H1 (cell line): ENCODE measurements around the gene FLT1. TPM values are rescaled to one million over a fixed set of nuclear protein-coding genes. Genes with fewer than 3 reads are reported as not detected.

Experiments
- CTCF ChIA-PET: fragments of 300-600 bp; sonication (Branson Sonifier 250); formaldehyde crosslinking; loops from one replicate; lab custom pipeline; 2021; ENCODE audit not compliant: partially characterized antibody; lab: Charles Lee
- POLR2A ChIA-PET: fragments of 300-600 bp; sonication (Branson Sonifier 250); formaldehyde crosslinking; loops from one replicate; lab custom pipeline; 2021; ENCODE audit warnings: inconsistent platforms; ENCODE audit not compliant: partially characterized antibody; lab: Charles Lee
- DNase-seq, 2 experiments: peaks; one replicate each; pipeline versions ENCODE4 v3.0.0 to v3.0.0-alpha.2; 2010 to 2022; ENCODE audit warnings: low spot score in 2 of 2, low read depth in 1 of 2, mixed read lengths in 1 of 2
- FAIRE-seq: peaks from 2 replicates; lab custom pipeline; 2011; peaks lifted over from hg19 to GRCh38; lab: Jason Lieb, UNC
- H2AFZ ChIP-seq: 2 replicates; pipeline ENCODE4 v1.8.1; 2012; ENCODE audit warnings: low read length, inconsistent platforms
- H2AK5ac ChIP-seq: 2 replicates; pipeline ENCODE4 v1.6.1; 2013; ENCODE audit warnings: low read depth, low read length
- H2BK120ac ChIP-seq: replicated peaks from 2 replicates; pipeline ENCODE3; 2013; ENCODE audit warnings: low read depth, low read length, inconsistent platforms
- H2BK12ac ChIP-seq: 2 replicates; pipeline ENCODE4 v1.6.1; 2013; ENCODE audit warnings: low read depth, low read length
- H2BK15ac ChIP-seq: 2 replicates; pipeline ENCODE4 v1.6.1; 2013; ENCODE audit warnings: low read length
- H2BK20ac ChIP-seq: 2 replicates; pipeline ENCODE4 v1.6.1; 2013; ENCODE audit warnings: low read length
- H2BK5ac ChIP-seq: 2 replicates; pipeline ENCODE4 v1.6.1; 2013; ENCODE audit warnings: low read depth, low read length
- H3K14ac ChIP-seq: 2 replicates; pipeline ENCODE4 v1.6.1; 2013; ENCODE audit warnings: inconsistent platforms; ENCODE audit not compliant: insufficient read length
- H3K18ac ChIP-seq: 2 replicates; pipeline ENCODE4 v1.6.1; 2013; ENCODE audit warnings: low read length; ENCODE audit errors: extremely low read depth
- H3K23ac ChIP-seq: 2 replicates; pipeline ENCODE4 v1.6.1; 2013; ENCODE audit warnings: inconsistent platforms; ENCODE audit not compliant: insufficient read length
- H3K23me2 ChIP-seq: 2 replicates; pipeline ENCODE4 v1.6.1; 2013; ENCODE audit warnings: low read depth, low read length
- H3K27ac ChIP-seq: 2 replicates; pipeline ENCODE4 v1.6.1; 2011; ENCODE audit warnings: low read depth, low read length, inconsistent platforms
- H3K27me3 ChIP-seq, 4 experiments: replicated peaks in 1 of 4; 1 replicate in 1 of 4; 2 replicates in 3 of 4; pipeline versions ENCODE4 v1.6.1 to v1.8.1; 2011 to 2013; ENCODE audit warnings: low read length in 3 of 4, mild to moderate bottlenecking in 3 of 4, inconsistent platforms in 2 of 4, mixed read lengths in 2 of 4, moderate library complexity in 1 of 4; ENCODE audit not compliant: control insufficient read depth in 3 of 4, insufficient read depth in 3 of 4; ENCODE audit errors: extremely low read depth in 1 of 4
- H3K36me3 ChIP-seq, 4 experiments: 2 replicates each; pipeline versions ENCODE4 v1.6.1 to v1.8.1; 2011 to 2013; ENCODE audit warnings: mild to moderate bottlenecking in 4 of 4, low read length in 3 of 4, moderate library complexity in 2 of 4, control low read depth in 1 of 4, inconsistent platforms in 1 of 4; ENCODE audit not compliant: insufficient read depth in 4 of 4, control insufficient read depth in 2 of 4
- H3K4ac ChIP-seq: replicated peaks from 2 replicates; pipeline ENCODE3; 2013; ENCODE audit warnings: low read length, low read depth, mixed read lengths, inconsistent platforms; ENCODE audit not compliant: insufficient read length
- H3K4me1 ChIP-seq, 4 experiments: replicated peaks in 1 of 4; 1 replicate in 1 of 4; 2 replicates in 3 of 4; pipeline versions ENCODE4 v1.6.1 to v1.8.1; 2011 to 2013; ENCODE audit warnings: low read length in 3 of 4, inconsistent platforms in 2 of 4, mixed read lengths in 1 of 4; ENCODE audit not compliant: insufficient read depth in 4 of 4, control insufficient read depth in 3 of 4
- H3K4me2 ChIP-seq, 2 experiments: 2 replicates each; pipeline versions ENCODE4 v1.6.1 to v1.8.1; 2011 to 2013; ENCODE audit warnings: low read depth in 2 of 2, low read length in 2 of 2, control low read depth in 1 of 2, inconsistent platforms in 1 of 2, mild to moderate bottlenecking in 1 of 2; ENCODE audit not compliant: insufficient read depth in 1 of 2
- H3K4me3 ChIP-seq, 4 experiments: fragments of 200-600, 300-600 bp in 1 of 4; sonication (generic), shearing (Covaris generic), sonication (Bioruptor Twin) in 1 of 4; 2 replicates each; pipeline versions ENCODE4 v1.5.1 to v1.8.1; 2011 to 2016; ENCODE audit warnings: low read length in 4 of 4, low read depth in 3 of 4, control low read depth in 2 of 4, inconsistent platforms in 2 of 4, mild to moderate bottlenecking in 2 of 4, mixed read lengths in 1 of 4, moderate library complexity in 1 of 4; ENCODE audit not compliant: insufficient read depth in 2 of 4; ENCODE audit errors: extremely low read depth in 1 of 4
- H3K56ac ChIP-seq: replicated peaks from 2 replicates; pipeline ENCODE3; 2013; ENCODE audit warnings: low read depth, mild to moderate bottlenecking, mixed read lengths, low read length, inconsistent platforms; ENCODE audit not compliant: insufficient read length
- H3K79me1 ChIP-seq: 2 replicates; pipeline ENCODE4 v1.6.1; 2013; ENCODE audit warnings: low read depth, low read length, control low read depth
- H3K79me2 ChIP-seq, 2 experiments: 2 replicates each; pipeline versions ENCODE4 v1.6.1 to v1.8.1; 2012 to 2013; ENCODE audit warnings: low read length in 2 of 2, mild to moderate bottlenecking in 2 of 2, inconsistent platforms in 1 of 2; ENCODE audit not compliant: insufficient read depth in 2 of 2, control insufficient read depth in 1 of 2
- H3K9ac ChIP-seq, 4 experiments: replicated peaks in 1 of 4; 1 replicate in 1 of 4; 2 replicates in 3 of 4; pipeline versions ENCODE4 v1.6.1 to v1.8.1; 2011 to 2013; ENCODE audit warnings: low read depth in 3 of 4, low read length in 3 of 4, control low read depth in 2 of 4, mild to moderate bottlenecking in 2 of 4, moderate library complexity in 2 of 4, inconsistent platforms in 1 of 4; ENCODE audit errors: extremely low read depth in 1 of 4
- H3K9me3 ChIP-seq, 2 experiments: 2 replicates each; pipeline versions ENCODE4 v1.6.1 to v1.8.1; 2012 to 2013; ENCODE audit warnings: mild to moderate bottlenecking in 2 of 2, moderate library complexity in 2 of 2, control low read depth in 1 of 2, inconsistent platforms in 1 of 2, low read depth in 1 of 2, low read length in 1 of 2, mixed read lengths in 1 of 2; ENCODE audit not compliant: insufficient read depth in 2 of 2
- H4K20me1 ChIP-seq, 2 experiments: replicated peaks in 1 of 2; 2 replicates each; pipeline versions ENCODE3 to v1.8.1; 2011 to 2013; ENCODE audit warnings: inconsistent platforms in 2 of 2, low read length in 2 of 2, mild to moderate bottlenecking in 1 of 2; ENCODE audit not compliant: insufficient read depth in 2 of 2, control insufficient read depth in 1 of 2
- H4K5ac ChIP-seq: 2 replicates; pipeline ENCODE4 v1.6.1; 2013; ENCODE audit warnings: low read length, low read depth, mixed read lengths, inconsistent platforms; ENCODE audit not compliant: insufficient read length
- H4K8ac ChIP-seq: 2 replicates; pipeline ENCODE4 v1.8.0; 2013; ENCODE audit warnings: mild to moderate bottlenecking, moderate library complexity, low read length, inconsistent platforms; ENCODE audit not compliant: insufficient read depth; ENCODE audit errors: extremely low read depth
- H4K91ac ChIP-seq: replicated peaks from 2 replicates; pipeline ENCODE3; 2013; ENCODE audit warnings: low read length, mixed read lengths, inconsistent platforms; ENCODE audit not compliant: insufficient read length
- ATF2 ChIP-seq: IDR thresholded peaks from 2 replicates; pipeline ENCODE4 v1.6.1; 2012; ENCODE audit warnings: low read length, inconsistent platforms
- BACH1 ChIP-seq: IDR thresholded peaks from 2 replicates; pipeline ENCODE4 v1.6.1; 2012; ENCODE audit warnings: low read length, improper control_type of control experiment
- BCL11A ChIP-seq, 2 experiments: IDR thresholded peaks; one replicate each; pipeline ENCODE4 v1.6.1; 2011; ENCODE audit warnings: low read depth in 2 of 2, low read length in 2 of 2, mild to moderate bottlenecking in 2 of 2
- CHD2 ChIP-seq: IDR thresholded peaks from 2 replicates; pipeline ENCODE4 v1.6.1; 2012; ENCODE audit warnings: low read length, improper control_type of control experiment
- EGR1 ChIP-seq: IDR thresholded peaks from 2 replicates; pipeline ENCODE4 v1.6.1; 2011; ENCODE audit warnings: low read depth, low read length, borderline replicate concordance
- EP300 ChIP-seq, 2 experiments: IDR thresholded peaks; 1 replicate in 1 of 2; 2 replicates in 1 of 2; pipeline ENCODE4 v1.6.1; 2011 to 2012; ENCODE audit warnings: low read depth in 2 of 2, low read length in 2 of 2, mild to moderate bottlenecking in 2 of 2, borderline replicate concordance in 1 of 2, inconsistent platforms in 1 of 2, moderate library complexity in 1 of 2
- EZH2 ChIP-seq: fragments of 200-600 bp; sonication (generic); IDR thresholded peaks from 2 replicates; pipeline ENCODE4 v1.7.1; 2012; ENCODE audit warnings: low read depth, mild to moderate bottlenecking, moderate library complexity, low read length, inconsistent platforms; ENCODE audit not compliant: severe bottlenecking
- FOSL1 ChIP-seq: IDR thresholded peaks from 2 replicates; pipeline ENCODE4 v1.6.1; 2011; ENCODE audit warnings: mild to moderate bottlenecking, low read depth, low read length, moderate library complexity; ENCODE audit not compliant: insufficient read depth
- MAFK ChIP-seq: IDR thresholded peaks from 2 replicates; pipeline ENCODE4 v1.6.1; 2012; ENCODE audit warnings: low read depth, mild to moderate bottlenecking, improper control_type of control experiment, low read length
- RFX5 ChIP-seq: IDR thresholded peaks from 2 replicates; pipeline ENCODE4 v1.6.1; 2011; ENCODE audit warnings: low read depth, low read length, improper control_type of control experiment, borderline replicate concordance
- RXRA ChIP-seq: IDR thresholded peaks from 2 replicates; pipeline ENCODE4 v1.6.1; 2011; ENCODE audit warnings: low read depth, mild to moderate bottlenecking, low read length, moderate library complexity; ENCODE audit not compliant: insufficient read depth
- SAP30 ChIP-seq: fragments of 300-600 bp; sonication (generic); IDR thresholded peaks from 2 replicates; pipeline ENCODE4 v1.7.1; 2012; ENCODE audit warnings: low read length, moderate library complexity, mild to moderate bottlenecking, inconsistent platforms; ENCODE audit not compliant: insufficient read depth, insufficient replicate concordance
- WGBS, 2 experiments: shearing (Covaris generic) in 1 of 2; methylation state at CpG; one replicate each; pipeline versions ENCODE4 v1.1.6 to v1.1.7; 2013 to 2015; ENCODE audit warnings: low lambda C conversion rate in 2 of 2, mixed read lengths in 2 of 2, inconsistent platforms in 1 of 2, low coverage in 1 of 2, missing lambda C conversion rate in 1 of 2; ENCODE audit not compliant: insufficient replicate concordance in 2 of 2, insufficient coverage in 1 of 2, insufficient read length in 1 of 2; ENCODE audit errors: extremely low coverage in 1 of 2, missing lambda C conversion rate in 1 of 2; 5-methylcytosine and 5-hydroxymethylcytosine counted together
- polyA plus RNA-seq, 7 experiments: library from polyadenylated mRNA; depleted of rRNA in 3 of 7; stranded (reverse) in 5 of 7; unstranded in 2 of 7; fragments of >200 nt in 5 of 7; fragments of 200-250 nt in 2 of 7; gene quantifications; 1 replicate in 5 of 7; 2 replicates in 1 of 7; 4 replicates in 1 of 7; pipeline versions ENCODE4 v1.2.1 to v1.2.3, GENCODE V29; 2011 to 2013; ENCODE audit warnings: missing spikeins in 2 of 7, mixed read lengths in 2 of 7
- total RNA-seq: library from RNA; stranded (reverse); fragmentation: NEBNext Ultra II Directional; extraction: Animal tissue kit (Norgen Biotek cat#: 25700); gene quantifications from 2 replicates; pipeline ENCODE4 v1.2.1, GENCODE V29; 2021

Gene FLT1
- total and polyA plus RNA-seq, 2 of the 8 experiments (the other 6 are each of a cell fraction or from before 2014, with no cell fraction given) = 19.7 to 90.2 TPM

GRCh38 chr13:28410096-28410495 lies 84.8 kb downstream of the FLT1 start:
- FAIRE-seq = no peak
- H2BK15ac ChIP-seq = no peak overlapping the region
- no peaks in the 10 kb centered on the region; the same call in 1 of the 2 replicates for H3K79me1 ChIP-seq
- no peak for DNase-seq
- no peak overlapping the region for H2AK5ac ChIP-seq
- H3K23ac ChIP-seq = no peak overlapping the region
- peaks cover 3 to 20% (median 15%) of the 10 kb centered on the region in 4 experiments for H3K36me3 ChIP-seq
- no peak overlapping the region for H3K27ac ChIP-seq
- no peak overlapping the region for H3K4me2 ChIP-seq
- no peak overlapping the region for H2BK120ac ChIP-seq
- no peak overlapping the region for H3K4me3 ChIP-seq
- H3K18ac ChIP-seq = no peak overlapping the region
- no peak overlapping the region for H2BK20ac ChIP-seq
- H2BK12ac ChIP-seq = no peak overlapping the region
- no peak overlapping the region for H3K14ac ChIP-seq
- no peaks in the 10 kb centered on the region for H4K20me1 ChIP-seq
- H3K79me2 ChIP-seq = 0 out of 4 replicates have a peak, but pooled peaks cover 0 to 10% of the 10 kb centered on the region in 2 experiments
- no peak overlapping the region for H3K56ac ChIP-seq
- ChIA-PET POLR2A (interaction anchor here (0.8 to 2.1 kb wide), 2 partner anchors 19 to 247 kb away, joined by 3 to 8 read pairs; no protein-coding TSS in a partner anchor), CTCF (interaction anchor here (0.7 to 2.0 kb wide), 4 partner anchors 30 to 932 kb away, joined by 3 to 8 read pairs (median 3); no protein-coding TSS in a partner anchor)
- H2AFZ ChIP-seq = no peak overlapping the region
- no peak overlapping the region for H4K8ac ChIP-seq
- H3K23me2 ChIP-seq = no peaks in the 10 kb centered on the region
- no peak overlapping the region for H3K4ac ChIP-seq
- H3K9ac ChIP-seq = no peak overlapping the region
- no peak overlapping the region for H2BK5ac ChIP-seq
- H4K91ac ChIP-seq = no peak overlapping the region
- no peaks in the 10 kb centered on the region for H3K9me3 ChIP-seq
- peaks cover 0 to 11% (median 8%) of the 10 kb centered on the region in 4 experiments; a peak in 6 of 7 replicates for H3K4me1 ChIP-seq
- WGBS, 2 experiments = 82% methylated on average over 2 of the region's 2 CpGs; no CpG with 5 or more reads in 1 of the 2 experiments
- no peak overlapping the region for H4K5ac ChIP-seq
- no peaks in the 10 kb centered on the region for H3K27me3 ChIP-seq
- TF ChIP-seq FOSL1 (no peak), MAFK (no peak), EGR1 (no peak), ATF2 (no peak), BACH1 (no peak), RXRA (no peak), SAP30 (no peak), EP300 (IDR thresholded peaks at IDR 0.05; ENCODE audit: borderline replicate concordance in 1 of 2, low read depth in 2 of 2, low read length in 2 of 2) (no peak), RFX5 (no peak), CHD2 (no peak), EZH2 (no peak), BCL11A (IDR thresholded peaks at IDR 0.05; ENCODE audit: low read depth in 2 of 2, low read length in 2 of 2) (no peak)
